HG03139 (cell line): ENCODE data around the gene CTNNA2.
"Not testable (repeated sequence)": the region's sequence is repeated elsewhere in the genome, so short reads cannot be mapped to it uniquely, and the experiment has no call there.

Experiments used
- ATAC-seq: cut with Tn5 transposase; IDR thresholded peaks from one replicate; pipeline ENCODE4 v1.9.1; 2021; ENCODE audit not compliant: unreplicated experiment

Gene CTNNA2

GRCh38 chr2:80185091-80185490 lies 672.2 kb downstream of the CTNNA2 start:
- no peak for ATAC-seq

GRCh38 chr2:80186262-80186661 lies 673.4 kb downstream of the CTNNA2 start:
- ATAC-seq: no peak

- ATAC-seq: no peak
These were observed 674.3 kb downstream of the CTNNA2 start for GRCh38 chr2:80187156-80187555.

GRCh38 chr2:80190166-80190565 lies 677.3 kb downstream of the CTNNA2 start:
- no peak for ATAC-seq

- no peak for ATAC-seq
These were observed 680.7 kb downstream of the CTNNA2 start for GRCh38 chr2:80193566-80193965.

GRCh38 chr2:80195034-80195433 lies 682.2 kb downstream of the CTNNA2 start:
- ATAC-seq: no peak

GRCh38 chr2:80198042-80198441 lies 685.2 kb downstream of the CTNNA2 start:
- ATAC-seq: no peak

- no peak for ATAC-seq
These were observed 686.7 kb downstream of the CTNNA2 start for GRCh38 chr2:80199504-80199903.

- ATAC-seq: not testable (repeated sequence)
These were observed 691.1 kb downstream of the CTNNA2 start for GRCh38 chr2:80203929-80204328.

GRCh38 chr2:80205498-80205897 lies 692.6 kb downstream of the CTNNA2 start:
- no peak for ATAC-seq

GRCh38 chr2:80209458-80209857 lies 696.6 kb downstream of the CTNNA2 start:
- no peak for ATAC-seq

- no peak for ATAC-seq
These were observed 704.6 kb downstream of the CTNNA2 start for GRCh38 chr2:80217446-80217845.

GRCh38 chr2:80222644-80223043 lies 709.8 kb downstream of the CTNNA2 start:
- ATAC-seq: no peak

- ATAC-seq: no peak
These were observed 718.6 kb downstream of the CTNNA2 start for GRCh38 chr2:80231421-80231820.

- ATAC-seq: no peak
These were observed 720.5 kb downstream of the CTNNA2 start for GRCh38 chr2:80233333-80233732.

- no peak for ATAC-seq
These were observed 726.0 kb downstream of the CTNNA2 start for GRCh38 chr2:80238692-80239469.

GRCh38 chr2:80242355-80242910 lies 729.6 kb downstream of the CTNNA2 start:
- no peak for ATAC-seq

- ATAC-seq: no peak
These were observed 732.2 kb downstream of the CTNNA2 start for GRCh38 chr2:80244905-80245584.

GRCh38 chr2:80246534-80246933 lies 733.7 kb downstream of the CTNNA2 start:
- ATAC-seq: no peak

- ATAC-seq: no peak
These were observed 734.5 kb downstream of the CTNNA2 start for GRCh38 chr2:80247339-80247738.

- ATAC-seq: no peak
These were observed 735.3 kb downstream of the CTNNA2 start for GRCh38 chr2:80248146-80248545.

GRCh38 chr2:80252294-80252986 lies 739.6 kb downstream of the CTNNA2 start:
- no peak for ATAC-seq
